Stimulated activated CD8-positive, alpha-beta memory T cell treated with anti-CD3 and anti-CD28 coated beads, Interleukin-12 subunit alpha, Interleukin-12 subunit beta, amount 100 ng/mL, for 4 hours (primary cell): ENCODE measurements around the gene HJURP.

ENCODE experiments used
- DNase-seq: peaks from one replicate; pipeline ENCODE4 v3.0.0-alpha.2; 2020; ENCODE audit warnings: low read depth

HJURP gene

DNA sequence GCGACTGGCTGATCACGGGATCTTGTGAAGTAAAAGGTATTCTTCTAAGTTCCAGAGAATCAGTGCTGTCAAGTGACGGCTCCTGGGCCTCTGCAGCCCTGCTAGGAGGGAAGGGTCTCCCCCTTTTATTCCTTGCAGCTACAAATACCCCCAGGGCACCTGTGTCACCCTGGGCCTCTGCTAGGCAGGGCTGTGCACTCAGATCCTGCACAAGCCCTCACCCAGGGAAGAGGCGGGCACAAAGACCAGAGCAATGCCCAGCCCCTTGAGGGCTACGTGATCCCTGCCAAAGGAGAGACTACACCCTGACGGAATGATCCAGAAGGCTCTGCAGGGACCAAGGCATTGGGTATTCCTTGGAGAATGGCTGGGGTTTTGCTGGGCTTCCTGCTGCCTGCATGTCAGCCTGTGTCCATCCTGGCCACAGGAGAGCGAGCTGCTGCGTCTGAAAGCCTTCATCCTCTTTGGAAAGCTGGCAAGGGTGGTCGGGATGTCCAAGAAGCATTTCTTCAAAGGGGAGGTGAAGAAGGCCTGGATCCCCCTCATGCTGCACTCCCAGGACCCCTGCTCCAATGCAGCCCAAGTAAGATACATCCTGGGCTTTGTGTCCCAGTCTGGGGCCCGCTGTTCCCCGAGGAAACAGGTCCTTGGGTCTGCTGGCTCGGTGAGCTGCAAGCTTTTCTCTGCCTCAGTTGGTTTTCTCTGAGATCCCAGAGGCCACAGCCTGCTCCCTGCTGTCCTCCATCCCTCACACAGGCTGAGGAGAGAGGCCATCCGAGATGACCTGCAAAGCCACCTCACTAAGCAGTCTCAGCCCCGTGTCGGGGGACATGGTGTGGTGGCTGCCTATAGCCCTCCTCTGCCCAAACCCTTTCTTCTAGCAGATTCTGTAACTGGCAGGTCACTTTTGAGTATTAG, 24.9 kb downstream of the HJURP start:
- DNase-seq: no peak

DNA sequence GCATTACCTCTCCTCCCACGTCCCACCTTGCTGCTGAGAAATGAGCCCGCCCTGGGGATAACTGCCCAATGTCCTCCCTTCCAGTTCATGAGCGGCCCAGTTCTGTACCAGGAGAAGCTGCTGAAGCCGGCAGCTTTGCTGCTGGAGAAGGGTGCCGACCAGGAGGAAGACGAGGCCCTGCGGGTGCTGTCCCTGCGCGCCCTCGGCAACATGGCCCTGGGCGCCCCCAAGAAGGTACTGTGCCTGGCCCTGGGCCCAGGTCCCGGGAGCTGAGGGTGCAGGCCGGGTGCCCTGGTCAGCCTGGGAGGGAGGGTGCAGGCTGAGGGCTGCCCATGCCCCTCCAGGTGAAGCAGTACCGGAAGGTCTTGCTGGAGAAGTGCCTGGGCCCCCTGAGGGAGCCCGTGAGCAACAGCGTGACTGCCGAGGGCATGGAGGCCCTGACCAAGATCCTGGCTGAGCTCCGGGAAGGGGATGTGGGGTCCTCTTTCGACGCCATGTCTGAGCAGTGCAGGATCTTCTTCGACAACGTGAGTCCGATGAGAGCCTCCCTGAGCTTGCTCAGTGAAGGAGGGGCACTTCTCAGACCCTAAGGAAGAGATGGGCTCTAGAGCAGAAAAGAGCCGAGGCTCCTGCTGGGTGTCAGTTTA, 25.7 kb downstream of the HJURP start:
- no peak for DNase-seq

DNA sequence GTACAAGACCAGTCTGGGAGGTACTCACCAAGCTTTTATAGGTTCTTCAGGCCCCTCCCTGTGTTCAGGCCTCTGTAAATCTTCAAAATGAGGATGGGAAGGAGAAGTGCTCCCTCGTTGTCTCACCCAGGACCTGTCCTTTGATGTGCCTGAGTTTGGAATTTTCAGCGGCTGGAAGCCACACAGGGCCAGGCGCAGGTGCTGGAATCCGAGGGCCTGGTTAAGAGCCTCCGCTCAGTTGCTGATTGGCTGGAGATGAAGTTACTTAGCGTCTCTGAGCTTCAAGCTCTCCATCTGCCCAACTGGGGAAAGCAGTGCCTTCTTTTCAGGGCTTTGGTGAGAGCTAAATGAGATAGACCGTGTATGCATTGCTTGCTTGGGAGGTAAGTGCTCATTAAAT, 30.0 kb downstream of the HJURP start:
- no peak for DNase-seq

DNA sequence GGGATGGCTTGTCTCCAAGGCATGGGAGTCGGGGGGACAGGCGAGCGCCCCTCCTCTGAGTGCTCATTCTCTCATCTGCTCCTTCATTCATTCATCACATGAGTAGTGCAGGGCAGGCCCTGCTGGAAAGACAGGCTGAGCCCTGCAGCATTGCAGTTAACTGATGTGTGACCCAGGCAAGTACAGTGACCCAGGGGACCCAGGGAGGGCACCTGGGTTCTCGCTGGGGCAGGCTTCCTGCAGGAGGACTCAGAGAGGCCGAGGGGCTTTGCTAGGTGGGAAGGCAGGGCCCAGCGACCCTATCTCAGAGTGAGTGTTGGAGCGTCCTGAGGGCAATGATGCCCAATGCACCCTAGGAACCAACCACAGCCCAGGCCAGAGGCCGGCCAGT, 30.6 kb downstream of the HJURP start:
- DNase-seq: no peak

DNA sequence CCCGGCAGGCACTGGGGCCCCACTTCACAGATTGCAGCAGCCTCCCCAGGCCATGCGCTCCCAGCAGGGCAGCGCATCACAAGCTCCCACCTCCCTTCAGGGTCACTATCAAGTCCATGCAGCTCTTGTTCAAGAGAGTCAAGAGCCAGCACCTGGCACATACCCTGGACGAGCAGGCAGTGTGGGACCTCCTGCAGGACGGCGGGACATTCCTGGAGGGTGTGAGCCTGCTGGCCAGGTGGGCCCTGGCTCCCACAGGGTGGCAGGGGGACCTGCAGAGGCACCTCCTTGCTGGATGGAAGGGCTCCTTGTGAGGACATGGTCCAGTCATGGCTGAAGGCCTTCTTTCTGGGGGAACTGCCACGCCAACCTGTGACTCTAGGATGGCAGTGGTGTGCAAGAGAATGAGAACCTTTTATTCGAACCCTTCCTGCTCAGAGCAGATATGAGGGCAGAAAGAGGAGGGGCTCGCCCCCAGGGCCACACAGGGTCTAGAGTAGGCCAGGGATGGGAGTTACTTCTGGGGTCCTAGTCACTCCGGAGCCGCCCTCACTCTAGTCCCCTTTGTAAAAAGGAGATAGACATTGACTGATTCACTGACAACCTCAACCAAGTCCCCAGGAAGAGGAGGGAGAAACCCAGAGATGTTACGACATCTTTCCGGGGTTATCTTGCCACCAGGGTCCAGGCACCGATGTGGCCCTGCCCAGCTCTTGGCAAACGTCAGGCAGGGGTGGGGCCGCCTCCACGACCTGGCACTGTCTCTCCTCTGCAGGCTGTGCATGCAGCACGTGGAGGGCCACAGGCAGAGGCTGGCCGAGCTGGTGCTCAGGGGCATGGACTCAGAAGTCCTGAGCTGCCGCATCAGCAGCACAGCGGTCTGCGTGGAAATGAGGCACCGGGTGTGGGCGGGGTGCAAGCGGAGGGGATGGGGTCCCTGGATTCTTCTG, 31.3 kb downstream of the HJURP start:
- no peak for DNase-seq

DNA sequence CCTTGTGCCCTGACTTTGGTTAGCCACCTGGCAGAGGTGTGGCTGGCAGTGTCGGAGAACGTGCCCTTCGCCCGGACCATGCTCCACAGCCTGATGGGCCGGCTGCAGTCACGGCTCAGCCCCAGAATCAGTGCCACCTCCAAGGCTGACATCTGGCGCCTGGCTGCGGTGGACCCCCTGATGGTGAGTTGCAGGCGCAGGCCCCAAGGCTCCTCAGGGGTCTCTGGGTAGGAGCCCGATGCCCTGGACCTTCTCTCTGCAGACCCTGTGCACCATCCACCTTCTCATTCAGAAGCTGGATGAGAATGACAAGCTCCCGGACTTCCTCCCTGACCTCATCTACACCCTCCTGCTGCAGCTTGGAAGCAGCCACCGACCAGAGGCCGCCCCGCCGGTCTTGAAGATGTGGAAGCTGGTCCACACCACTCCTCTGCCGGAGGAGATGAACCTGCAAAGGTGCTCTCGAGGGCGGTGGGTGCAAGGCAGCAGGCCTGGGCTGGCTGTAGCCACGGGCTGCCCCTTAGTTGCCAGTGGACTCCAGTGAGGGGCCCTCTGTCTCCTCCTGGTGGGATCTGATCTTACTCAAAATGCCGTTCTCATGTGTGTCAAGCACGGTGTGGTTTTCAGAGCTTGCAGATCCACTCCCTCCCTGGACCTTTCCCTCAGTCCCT, 32.1 kb downstream of the HJURP start:
- no peak for DNase-seq

DNA sequence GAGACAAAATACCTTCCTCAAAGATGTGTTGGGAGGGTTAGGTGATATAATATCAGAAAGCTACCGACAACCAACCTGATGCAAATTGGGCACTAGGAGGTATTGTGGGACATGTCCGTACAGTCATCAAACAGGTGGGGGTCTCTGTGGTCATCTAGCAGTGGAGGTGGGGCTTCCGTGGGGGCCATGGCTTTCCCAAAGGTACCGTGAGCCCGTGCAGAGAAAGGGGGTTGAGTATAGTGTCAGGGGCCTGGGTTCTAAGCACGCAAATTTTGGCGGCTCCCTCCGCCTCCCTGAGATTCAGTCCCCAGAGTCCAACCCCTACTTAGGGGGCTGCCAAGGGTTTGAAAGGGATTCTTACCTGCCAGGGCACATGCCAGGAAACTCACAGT, 32.6 kb downstream of the HJURP start:
- DNase-seq: no peak

DNA sequence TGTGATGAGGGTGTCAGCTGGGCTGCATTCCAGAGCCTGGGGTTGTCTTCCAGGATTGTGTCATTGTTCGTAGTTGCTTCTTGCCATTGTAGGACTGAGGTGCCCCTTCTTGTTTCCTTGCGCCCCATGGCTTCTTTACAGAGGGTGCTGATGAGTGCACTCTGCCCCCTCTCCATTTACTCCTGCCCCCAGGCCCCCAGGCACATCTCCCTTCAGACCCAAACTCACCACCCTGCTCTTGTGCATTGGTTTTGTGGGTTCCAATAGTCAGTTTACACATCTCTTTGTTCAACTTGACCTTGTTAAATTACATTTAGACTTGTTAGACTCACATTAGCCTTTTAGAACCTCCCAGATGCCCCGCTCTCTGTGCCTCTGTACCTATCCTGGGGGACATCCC, 33.1 kb downstream of the HJURP start:
- no peak for DNase-seq

DNA sequence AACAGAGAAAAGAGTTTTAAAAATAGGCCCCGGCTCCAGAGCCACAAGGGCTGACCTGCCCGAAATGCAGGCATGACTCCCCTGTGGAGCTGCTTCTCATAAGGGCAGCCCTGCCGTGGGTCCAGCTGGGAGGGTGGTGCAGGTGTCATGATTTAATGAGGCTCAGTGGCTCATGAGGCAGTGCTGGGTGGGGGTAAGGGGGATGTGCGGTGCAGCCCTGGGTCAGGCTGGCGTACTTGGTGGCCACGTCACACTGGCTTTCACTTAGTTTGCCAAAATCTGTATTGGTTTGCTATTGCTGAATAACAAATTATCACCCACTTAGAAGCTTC, 33.6 kb downstream of the HJURP start:
- DNase-seq: no peak

DNA sequence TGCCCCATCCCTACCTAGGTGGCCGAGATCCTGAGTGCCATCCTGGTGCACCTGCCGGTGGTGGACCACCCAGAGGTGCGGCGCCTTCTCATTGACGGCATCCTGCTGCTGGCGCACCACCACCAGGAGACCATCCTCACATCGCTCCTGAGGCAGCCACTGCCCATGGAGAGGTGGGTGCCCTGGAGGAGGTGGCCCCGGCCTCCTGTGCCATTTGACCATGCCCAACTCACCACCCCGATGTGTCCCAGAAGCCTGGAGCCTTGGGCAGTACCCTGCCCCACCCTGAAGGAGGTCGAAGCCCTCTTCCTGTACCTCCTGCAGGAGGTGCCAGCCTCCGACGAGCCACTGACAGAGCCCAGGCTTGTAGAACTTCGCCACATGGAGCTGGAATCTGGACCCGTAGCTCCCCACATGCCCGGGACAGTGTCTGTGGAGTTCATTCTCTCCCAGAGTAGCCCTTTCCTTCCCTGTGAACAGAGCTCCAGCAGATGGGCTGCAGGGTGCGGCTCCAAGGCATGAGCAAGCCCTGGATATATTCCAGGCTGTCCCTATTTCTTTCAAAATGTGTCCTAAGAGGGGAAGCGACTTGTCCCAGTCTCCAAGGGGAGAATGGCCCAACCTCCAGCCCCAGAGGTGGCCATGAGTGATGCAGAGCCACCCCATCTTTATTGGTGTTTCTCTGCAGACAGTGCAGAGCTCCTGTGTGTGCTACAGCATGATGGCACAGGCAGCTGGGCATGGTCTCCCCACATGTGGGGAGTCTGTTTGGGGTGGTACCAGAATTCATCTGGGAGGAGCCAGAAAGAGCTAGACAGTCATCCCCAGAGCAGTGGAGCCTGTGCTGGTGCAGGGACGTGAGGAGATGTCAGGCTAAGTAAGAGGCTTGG, 34.2 kb downstream of the HJURP start:
- no peak for DNase-seq

DNA sequence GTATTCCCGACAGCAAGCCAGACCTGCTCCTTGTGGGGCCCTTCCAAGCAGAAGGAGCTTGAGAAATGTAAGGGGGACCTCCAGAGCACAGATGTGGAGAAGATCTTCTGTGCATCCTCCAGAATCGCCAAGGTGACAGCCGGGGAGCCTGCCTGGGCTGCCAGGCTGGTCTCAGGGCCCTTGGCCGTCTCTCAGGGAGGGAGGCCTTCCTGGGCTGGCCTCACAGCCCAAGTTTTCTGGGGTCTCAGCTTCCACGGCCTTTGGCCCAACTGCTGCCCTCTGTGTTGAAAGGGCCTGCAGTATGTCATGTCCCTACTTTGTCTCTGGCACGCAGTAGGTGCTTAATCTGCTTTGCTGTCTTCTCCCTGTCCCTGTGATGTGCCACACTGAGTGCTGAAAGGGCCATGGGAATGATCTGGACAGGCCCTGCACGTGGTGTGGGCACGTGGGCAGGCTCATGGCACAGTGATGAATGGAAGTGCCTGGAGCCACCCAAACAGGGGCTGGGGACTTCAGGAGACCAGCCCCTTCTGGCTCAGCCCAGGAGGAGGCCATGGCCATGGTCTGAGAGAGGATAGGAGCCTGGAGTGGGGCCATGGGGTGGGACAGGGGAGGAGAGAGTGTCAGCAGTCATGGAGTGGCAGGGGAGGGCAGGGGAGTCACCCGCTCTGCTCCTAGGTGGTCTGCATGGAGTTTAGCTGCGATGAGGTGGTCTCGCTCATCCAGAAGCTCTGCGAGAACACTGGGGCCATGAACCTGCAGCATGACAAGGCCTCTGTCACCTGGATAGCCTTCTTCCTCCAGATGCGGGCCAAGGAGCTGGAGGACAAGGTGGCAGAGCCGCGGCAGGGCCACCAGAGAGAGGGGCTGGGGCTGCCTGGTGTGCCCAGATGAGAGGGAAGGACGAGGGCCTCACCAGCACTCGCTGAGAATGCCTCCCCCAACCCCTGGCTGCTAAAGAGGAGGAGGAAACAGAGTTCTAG, 35.4 kb downstream of the HJURP start:
- no peak for DNase-seq

DNA sequence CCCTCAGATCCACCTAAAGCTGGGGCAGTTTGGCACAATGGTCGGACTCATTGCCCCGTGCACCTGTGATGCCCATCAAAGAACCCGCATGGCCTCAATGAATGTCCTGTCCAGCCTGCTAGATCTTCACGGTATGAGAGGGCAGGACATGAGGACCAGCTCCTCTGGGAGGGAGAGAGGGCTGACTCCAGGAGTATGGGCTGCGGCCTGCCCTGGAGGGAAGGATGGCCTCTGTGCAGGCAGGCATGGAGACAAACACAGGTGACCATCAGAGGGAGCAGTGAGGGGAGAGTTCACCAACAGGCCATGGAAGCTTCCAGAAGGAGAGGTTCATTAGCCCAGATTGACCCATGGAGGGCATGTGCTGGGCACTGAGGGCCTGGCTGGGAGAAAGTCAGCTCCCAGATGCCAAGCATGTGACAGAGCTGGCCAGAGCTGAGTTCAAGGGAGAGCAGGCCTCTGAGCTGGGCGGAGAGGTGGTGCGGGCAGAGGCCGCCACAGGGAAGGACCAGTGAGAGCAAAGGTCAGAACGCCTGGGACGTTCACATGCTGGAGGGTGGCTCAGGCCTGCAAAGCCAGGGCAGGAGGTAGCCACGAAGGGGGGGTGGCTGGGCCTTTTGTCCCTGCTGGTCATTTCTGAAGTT, 36.2 kb downstream of the HJURP start:
- no peak for DNase-seq

DNA sequence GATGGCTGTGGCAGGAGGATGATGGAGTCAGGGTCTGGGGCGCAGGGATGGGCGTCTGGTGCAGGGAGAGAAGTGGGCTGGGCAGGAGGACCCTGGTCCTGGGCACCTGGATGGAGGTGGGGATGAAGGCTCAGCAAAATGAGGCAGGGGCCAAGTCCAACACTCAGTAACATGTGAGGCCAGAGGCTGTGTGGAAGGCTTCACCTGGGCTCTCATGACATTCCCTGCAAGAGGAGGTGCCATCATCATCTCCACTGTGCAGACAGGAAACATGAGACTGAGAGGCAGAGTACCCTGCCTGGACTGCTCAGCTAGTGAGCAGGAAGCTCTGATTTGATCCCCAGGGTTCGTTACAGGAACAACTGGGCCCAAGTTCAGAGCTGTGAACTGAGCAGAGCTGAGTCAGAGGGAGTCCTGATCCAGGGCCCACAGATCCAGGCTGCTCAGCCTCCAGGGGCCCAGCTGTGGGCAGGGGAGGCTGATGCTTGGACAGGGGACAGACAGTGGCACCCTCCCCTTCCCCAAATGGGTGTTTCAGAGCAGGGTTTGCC, 36.9 kb downstream of the HJURP start:
- DNase-seq: no peak

DNA sequence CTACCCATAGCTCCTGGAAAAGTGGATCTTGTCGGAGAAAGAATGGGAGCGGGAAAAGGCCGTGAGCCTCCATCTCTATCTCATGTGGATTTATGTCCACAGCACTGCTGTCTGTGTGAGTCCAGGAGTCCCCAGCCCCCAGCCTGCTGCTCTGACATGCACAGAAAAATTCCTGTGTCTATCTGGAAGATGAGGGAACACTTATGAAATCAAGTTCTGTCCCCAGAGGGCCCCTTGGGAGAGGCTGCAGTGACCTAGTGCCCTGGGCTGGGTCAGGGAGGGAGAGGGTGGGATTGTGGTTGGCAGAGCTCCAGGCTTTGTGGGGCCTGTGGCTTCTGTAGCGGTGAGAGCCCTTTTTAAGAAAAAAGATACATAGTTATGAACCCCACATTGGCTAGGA, 37.6 kb downstream of the HJURP start:
- no peak for DNase-seq

DNA sequence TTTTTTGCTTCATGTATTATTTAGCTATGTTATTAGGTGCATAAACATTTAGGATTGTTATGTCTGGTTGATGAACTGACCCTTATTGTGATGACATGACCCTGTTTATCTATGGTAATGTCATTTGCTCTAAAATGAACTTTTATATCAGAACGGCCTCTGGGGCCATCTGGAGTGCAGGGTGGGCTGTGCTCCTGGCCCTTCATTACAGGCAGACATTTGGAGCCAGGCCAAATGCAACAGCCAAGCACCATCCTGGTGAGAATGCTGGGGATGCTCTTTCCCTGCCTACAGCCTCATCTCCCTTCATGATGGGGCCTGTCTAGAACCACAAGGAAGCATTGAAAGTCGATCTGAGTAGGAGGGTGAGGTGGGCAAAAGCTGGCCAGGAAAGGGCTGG, 38.0 kb downstream of the HJURP start:
- DNase-seq: no peak

DNA sequence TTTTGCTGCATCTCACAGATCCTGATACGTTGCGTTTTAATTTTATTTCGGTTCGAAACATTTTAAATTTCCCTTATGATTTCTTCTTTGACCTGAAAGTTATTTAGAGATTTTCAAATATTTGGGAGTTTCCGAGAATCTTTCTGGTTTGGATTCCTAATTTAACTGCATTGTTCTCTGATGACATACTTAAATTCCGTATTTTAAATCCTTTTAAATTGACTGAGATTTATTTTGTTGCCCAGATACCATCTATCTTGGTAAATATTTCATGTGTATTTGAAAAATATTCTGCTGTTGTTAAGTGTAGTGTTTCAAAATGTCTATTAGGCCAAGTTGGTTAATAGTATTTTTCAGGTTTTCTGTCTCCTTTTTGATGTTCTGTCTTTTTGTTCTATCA, 38.5 kb downstream of the HJURP start:
- DNase-seq: no peak

DNA sequence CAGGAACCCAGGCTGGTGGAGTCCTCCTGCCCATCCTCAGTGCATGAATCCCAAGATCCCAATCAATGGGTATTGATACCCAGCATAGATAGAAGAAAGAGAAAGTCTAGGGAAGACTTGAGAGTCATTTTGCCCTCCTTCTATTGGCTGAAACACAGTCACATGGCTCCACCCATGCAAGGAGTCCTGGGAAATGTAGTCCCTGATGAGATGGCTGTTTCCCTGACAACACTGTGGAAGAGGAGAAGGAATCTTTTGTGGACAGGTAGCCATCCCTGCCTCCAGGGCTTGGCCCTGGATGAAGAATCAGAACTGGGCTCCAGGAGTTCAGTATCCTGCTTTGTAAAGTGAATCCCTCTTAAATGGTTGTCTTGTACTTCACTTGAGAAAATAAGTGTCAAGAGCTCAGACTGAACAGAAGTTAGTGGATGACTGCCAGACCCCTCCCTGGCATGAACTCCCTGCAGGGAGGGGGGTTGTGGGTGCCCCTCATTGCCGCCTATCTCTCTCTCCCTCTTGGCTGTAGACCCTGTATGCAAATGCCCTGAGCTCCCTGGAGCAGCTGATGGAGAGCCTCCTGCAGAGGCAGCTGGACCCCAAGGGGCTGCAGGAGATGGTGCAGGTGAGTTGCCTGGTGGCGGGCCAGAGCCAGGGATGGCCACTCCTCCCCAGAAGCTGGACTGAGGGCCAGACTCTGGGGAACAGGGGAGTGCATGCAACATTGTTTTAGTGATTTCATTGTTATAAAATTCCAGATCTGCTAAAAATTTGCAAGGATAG, 40.1 kb downstream of the HJURP start:
- DNase-seq: no peak
